ENCODE data around the gene PATE2. TPM values are rescaled to one million over a fixed set of nuclear protein-coding genes. Genes with fewer than 3 reads are reported as not detected.

Gene PATE2
- total RNA-seq, 1 donor from 2014 or later, result not detected

GRCh38 chr11:125762445-125762844 lies 16.2 kb downstream of the PATE2 start:
- H3K4me1 Mint-ChIP-seq (ENCODE audit: low read depth), result no peaks in the 10 kb centered on the region
- peaks cover 31% of the 10 kb centered on the region for H3K9me3 Mint-ChIP-seq (ENCODE audit: low read depth)
- no peak for TF ChIP-seq CTCF (IDR thresholded peaks at IDR 0.05)
- H3K36me3 Mint-ChIP-seq (ENCODE audit: low read depth), result peaks cover 3% of the 10 kb centered on the region
- no peak overlapping the region for H3K4me3 Mint-ChIP-seq (ENCODE audit: unreplicated experiment)
- peaks cover 24% of the 10 kb centered on the region for H3K27me3 Mint-ChIP-seq (ENCODE audit: low read depth)
- no peak overlapping the region for H3K27ac Mint-ChIP-seq (ENCODE audit: unreplicated experiment)
- DNase-seq (ENCODE audit: low spot score), result no peak

DNA sequence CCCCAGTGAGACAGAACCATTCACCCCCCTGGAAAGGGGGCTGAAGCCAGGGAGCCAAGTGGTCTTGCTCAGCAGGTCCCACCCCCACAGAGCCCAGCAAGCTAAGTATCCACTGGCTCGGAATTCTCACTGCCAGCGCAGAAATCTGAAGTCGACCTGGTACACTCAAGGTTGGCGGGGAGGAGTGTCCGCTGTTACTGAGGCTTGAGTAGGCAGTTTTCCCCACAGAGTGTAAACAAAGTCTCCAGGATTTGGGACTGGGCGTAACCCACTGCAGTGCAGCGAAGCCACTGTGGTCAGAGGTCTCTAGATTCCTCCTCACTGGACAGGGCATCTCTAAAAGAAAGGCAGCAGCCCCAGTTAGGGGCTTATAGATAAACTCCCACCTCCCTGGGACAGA lies 22.6 kb downstream of the PATE2 start:
- Mint-ChIP-seq H3K9me3 (ENCODE audit: low read depth) (peaks cover 40% of the 10 kb centered on the region), H3K4me3 (ENCODE audit: unreplicated experiment) (no peak overlapping the region), H3K4me1 (ENCODE audit: low read depth) (no peaks in the 10 kb centered on the region), H3K36me3 (ENCODE audit: low read depth) (peaks cover 5% of the 10 kb centered on the region), H3K27ac (ENCODE audit: unreplicated experiment) (no peak overlapping the region), H3K27me3 (ENCODE audit: low read depth) (peaks cover 24% of the 10 kb centered on the region)
- no peak for TF ChIP-seq CTCF (IDR thresholded peaks at IDR 0.05)
- DNase-seq (ENCODE audit: low spot score), result no peak

DNA sequence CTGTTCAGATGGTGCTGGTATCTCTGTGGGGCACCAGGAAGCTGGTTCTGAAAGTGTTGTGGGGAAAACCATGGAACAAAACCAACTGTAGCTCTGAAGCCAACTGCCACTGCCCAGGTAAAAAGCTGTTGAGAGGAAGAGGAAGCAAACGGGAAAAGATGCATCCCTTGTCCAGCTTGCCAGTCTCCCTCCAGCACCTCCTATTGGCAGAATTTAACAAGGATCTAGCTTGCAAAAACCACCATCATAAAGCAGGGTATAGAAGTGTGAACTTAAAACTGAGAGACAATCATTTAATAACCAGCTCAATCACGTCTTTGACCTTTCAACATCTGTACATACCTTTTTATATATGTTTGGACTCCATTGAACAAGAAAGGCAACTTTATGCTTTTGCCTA lies 28.0 kb downstream of the PATE2 start:
- H3K4me3 Mint-ChIP-seq (ENCODE audit: unreplicated experiment), result no peak overlapping the region
- no peak overlapping the region for H3K27ac Mint-ChIP-seq (ENCODE audit: unreplicated experiment)
- peaks cover 14% of the 10 kb centered on the region for H3K27me3 Mint-ChIP-seq (ENCODE audit: low read depth)
- TF ChIP-seq CTCF (IDR thresholded peaks at IDR 0.05), result no peak
- no peak for DNase-seq (ENCODE audit: low spot score)
- H3K36me3 Mint-ChIP-seq (ENCODE audit: low read depth), result peaks cover 3% of the 10 kb centered on the region
- peaks cover 4% of the 10 kb centered on the region for H3K9me3 Mint-ChIP-seq (ENCODE audit: low read depth)
- no peaks in the 10 kb centered on the region for H3K4me1 Mint-ChIP-seq (ENCODE audit: low read depth)

GRCh38 chr11:125745979-125746378 lies 32.6 kb downstream of the PATE2 start, which contains the start of gene PATE1:
Gene PATE1 (plus strand): TSS chr11:125746279. CDS start chr11:125746305, 26 bp downstream.
- Mint-ChIP-seq H3K27me3 (ENCODE audit: low read depth) (peaks cover 19% of the 10 kb centered on the region), H3K4me3 (ENCODE audit: unreplicated experiment) (no peak within 1 kb of the TSS), H3K4me1 (ENCODE audit: low read depth) (no peaks in the 10 kb centered on the region), H3K9me3 (ENCODE audit: low read depth) (no peaks in the 10 kb centered on the region), H3K36me3 (ENCODE audit: low read depth) (no peaks in the 10 kb centered on the region), H3K27ac (ENCODE audit: unreplicated experiment) (no peak within 1 kb of the TSS)
- TF ChIP-seq CTCF (IDR thresholded peaks at IDR 0.05), result no peak
- no peak for DNase-seq (ENCODE audit: low spot score)

- DNase-seq (ENCODE audit: low spot score), result no peak
- Mint-ChIP-seq H3K4me1 (ENCODE audit: low read depth) (no peaks in the 10 kb centered on the region), H3K27ac (ENCODE audit: unreplicated experiment) (no peak overlapping the region), H3K27me3 (ENCODE audit: low read depth) (peaks cover 16% of the 10 kb centered on the region), H3K4me3 (ENCODE audit: unreplicated experiment) (no peak overlapping the region), H3K9me3 (ENCODE audit: low read depth) (no peaks in the 10 kb centered on the region), H3K36me3 (ENCODE audit: low read depth) (no peaks in the 10 kb centered on the region)
- no peak for TF ChIP-seq CTCF (IDR thresholded peaks at IDR 0.05)
These were observed 34.9 kb downstream of the PATE2 start for GRCh38 chr11:125743681-125744080.
